Breast epithelium (tissue), 3 donors: ENCODE measurements around the gene TOE1.

ENCODE experiments used
- POLR2A ChIP-seq: fragments of 450-650 bp; IDR thresholded peaks from one replicate; pipeline ENCODE4 v1.6.1; 2016; ENCODE audit warnings: antibody characterized with exemption, mild to moderate bottlenecking, moderate library complexity
- POLR2AphosphoS5 ChIP-seq, 3 donors: sonication (generic); formaldehyde crosslinking; IDR thresholded peaks; one replicate each; pipeline ENCODE4 v1.6.1; 2017; ENCODE audit warnings: antibody characterized with exemption in 3 of 3
- TF ChIP-seq, protein P1 (sequence below), 3 donors: fragments of 450-650 bp; IDR thresholded peaks; one replicate each; pipeline ENCODE4 v1.5.1; 2016 to 2017; ENCODE audit warnings: antibody characterized with exemption in 3 of 3, mild to moderate bottlenecking in 3 of 3, moderate library complexity in 3 of 3

DNA sequence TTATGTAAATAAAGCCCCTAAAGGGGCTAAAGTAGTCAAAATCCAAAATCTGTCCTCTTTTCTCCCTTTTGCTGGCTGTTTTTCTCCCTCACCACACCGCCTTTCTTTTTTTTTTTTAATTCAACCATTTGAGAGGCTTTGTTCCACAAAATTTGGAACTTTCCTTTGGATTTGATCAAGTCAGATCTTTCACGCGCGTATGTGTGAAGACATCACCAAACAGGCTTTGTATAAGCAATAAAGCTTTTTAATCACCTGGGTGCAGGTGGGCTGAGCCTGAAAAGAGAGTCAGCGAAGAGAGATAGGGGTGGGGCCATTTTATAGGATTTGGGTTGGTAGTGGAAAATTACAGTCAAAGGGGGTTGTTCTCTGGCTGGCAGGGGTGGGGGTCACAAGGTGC is 18.5 kb upstream of the TOE1 start:
- TF ChIP-seq, protein P1, sequence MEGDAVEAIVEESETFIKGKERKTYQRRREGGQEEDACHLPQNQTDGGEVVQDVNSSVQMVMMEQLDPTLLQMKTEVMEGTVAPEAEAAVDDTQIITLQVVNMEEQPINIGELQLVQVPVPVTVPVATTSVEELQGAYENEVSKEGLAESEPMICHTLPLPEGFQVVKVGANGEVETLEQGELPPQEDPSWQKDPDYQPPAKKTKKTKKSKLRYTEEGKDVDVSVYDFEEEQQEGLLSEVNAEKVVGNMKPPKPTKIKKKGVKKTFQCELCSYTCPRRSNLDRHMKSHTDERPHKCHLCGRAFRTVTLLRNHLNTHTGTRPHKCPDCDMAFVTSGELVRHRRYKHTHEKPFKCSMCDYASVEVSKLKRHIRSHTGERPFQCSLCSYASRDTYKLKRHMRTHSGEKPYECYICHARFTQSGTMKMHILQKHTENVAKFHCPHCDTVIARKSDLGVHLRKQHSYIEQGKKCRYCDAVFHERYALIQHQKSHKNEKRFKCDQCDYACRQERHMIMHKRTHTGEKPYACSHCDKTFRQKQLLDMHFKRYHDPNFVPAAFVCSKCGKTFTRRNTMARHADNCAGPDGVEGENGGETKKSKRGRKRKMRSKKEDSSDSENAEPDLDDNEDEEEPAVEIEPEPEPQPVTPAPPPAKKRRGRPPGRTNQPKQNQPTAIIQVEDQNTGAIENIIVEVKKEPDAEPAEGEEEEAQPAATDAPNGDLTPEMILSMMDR (IDR thresholded peaks at IDR 0.05) = no peak
- TF ChIP-seq POLR2A (no peak), POLR2AphosphoS5 (IDR thresholded peaks at IDR 0.05) (no peak)
